Measurements from ENCODE around the gene STARD9. TPM values are rescaled to one million over a fixed set of nuclear protein-coding genes. Genes with fewer than 3 reads are reported as not detected.
"Not testable (repeated sequence)": the region's sequence is repeated elsewhere in the genome, so short reads cannot be mapped to it uniquely, and the experiment has no call there.

The STARD9 gene
- total RNA-seq, 1 donor from 2014 or later = 35.1 TPM

DNA sequence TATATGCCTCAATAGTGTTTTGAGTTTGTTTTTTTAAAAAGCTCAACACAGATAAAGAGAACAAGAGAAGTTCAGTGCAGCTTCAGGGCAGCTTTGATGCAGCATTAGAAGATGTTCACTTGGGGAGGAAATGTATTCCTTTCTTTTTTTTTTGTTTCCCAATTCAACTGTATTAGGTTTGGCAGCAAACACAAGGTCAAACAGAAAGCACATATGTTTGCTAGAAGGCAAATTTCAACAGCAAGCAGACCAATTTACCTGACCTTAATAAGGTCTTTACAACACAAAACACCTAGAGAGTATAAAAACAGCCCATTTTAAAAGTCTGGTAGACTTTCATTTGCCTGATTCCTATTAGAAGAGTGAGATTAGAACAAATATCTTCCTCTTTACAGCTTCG, 168.8 kb downstream of the STARD9 start:
- no peak for DNase-seq (ENCODE audit: extremely low spot score in 2 of 2)

DNA sequence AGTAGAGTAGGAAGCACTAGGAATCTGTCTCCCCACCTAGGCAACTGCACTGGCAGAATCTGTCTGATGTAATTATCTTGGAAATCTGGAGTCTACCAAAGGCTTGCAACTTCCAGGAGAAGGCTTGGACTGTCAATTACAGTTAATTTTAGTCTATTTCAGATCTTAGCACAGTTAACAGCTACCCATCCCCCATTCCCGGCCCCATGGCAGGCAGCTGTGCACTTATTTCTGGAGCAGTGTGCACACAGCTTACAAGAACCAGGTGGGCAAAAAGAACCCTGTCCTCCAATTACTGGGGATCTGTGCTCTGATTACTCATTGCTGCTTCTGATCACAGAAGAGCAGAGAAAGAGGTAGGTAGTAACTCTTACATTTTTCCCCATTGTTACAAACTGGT, 173.9 kb downstream of the STARD9 start:
- H3K4me3 ChIP-seq = no peak overlapping the region
- intact Hi-C loops (cut with DNase I) = no loop called here
- H3K27me3 ChIP-seq = no peaks in the 10 kb centered on the region
- H3K36me3 ChIP-seq = peaks cover 0 to 26% of the 10 kb centered on the region in 2 donors
- TF ChIP-seq POLR2A (IDR thresholded peaks at IDR 0.05) = no peak
- no peak for TF ChIP-seq POLR2AphosphoS5 (IDR thresholded peaks at IDR 0.05; ENCODE audit: insufficient read depth in 1 of 2, low read depth in 1 of 2)
- TF ChIP-seq, protein P1, sequence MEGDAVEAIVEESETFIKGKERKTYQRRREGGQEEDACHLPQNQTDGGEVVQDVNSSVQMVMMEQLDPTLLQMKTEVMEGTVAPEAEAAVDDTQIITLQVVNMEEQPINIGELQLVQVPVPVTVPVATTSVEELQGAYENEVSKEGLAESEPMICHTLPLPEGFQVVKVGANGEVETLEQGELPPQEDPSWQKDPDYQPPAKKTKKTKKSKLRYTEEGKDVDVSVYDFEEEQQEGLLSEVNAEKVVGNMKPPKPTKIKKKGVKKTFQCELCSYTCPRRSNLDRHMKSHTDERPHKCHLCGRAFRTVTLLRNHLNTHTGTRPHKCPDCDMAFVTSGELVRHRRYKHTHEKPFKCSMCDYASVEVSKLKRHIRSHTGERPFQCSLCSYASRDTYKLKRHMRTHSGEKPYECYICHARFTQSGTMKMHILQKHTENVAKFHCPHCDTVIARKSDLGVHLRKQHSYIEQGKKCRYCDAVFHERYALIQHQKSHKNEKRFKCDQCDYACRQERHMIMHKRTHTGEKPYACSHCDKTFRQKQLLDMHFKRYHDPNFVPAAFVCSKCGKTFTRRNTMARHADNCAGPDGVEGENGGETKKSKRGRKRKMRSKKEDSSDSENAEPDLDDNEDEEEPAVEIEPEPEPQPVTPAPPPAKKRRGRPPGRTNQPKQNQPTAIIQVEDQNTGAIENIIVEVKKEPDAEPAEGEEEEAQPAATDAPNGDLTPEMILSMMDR (IDR thresholded peaks at IDR 0.05) = no peak
- DNase-seq (ENCODE audit: extremely low spot score in 2 of 2) = no peak
- no peak overlapping the region for H3K27ac ChIP-seq
- H3K4me1 ChIP-seq = no peaks in the 10 kb centered on the region
- H3K9me3 ChIP-seq = peaks cover 6% of the 10 kb centered on the region

More for the DNA sequence above, 168.8 kb downstream of the STARD9 start:
- Histone ChIP-seq H3K36me3 (peaks cover 0 to 8% of the 10 kb centered on the region in 2 donors), H3K4me3 (no peak overlapping the region), H3K4me1 (no peaks in the 10 kb centered on the region), H3K27ac (no peak overlapping the region), H3K27me3 (no peaks in the 10 kb centered on the region), H3K9me3 (no peaks in the 10 kb centered on the region)
- intact Hi-C loops (cut with DNase I) = no loop called here
- TF ChIP-seq, protein P1 (IDR thresholded peaks at IDR 0.05) = no peak
- TF ChIP-seq POLR2A (IDR thresholded peaks at IDR 0.05) = no peak

DNA sequence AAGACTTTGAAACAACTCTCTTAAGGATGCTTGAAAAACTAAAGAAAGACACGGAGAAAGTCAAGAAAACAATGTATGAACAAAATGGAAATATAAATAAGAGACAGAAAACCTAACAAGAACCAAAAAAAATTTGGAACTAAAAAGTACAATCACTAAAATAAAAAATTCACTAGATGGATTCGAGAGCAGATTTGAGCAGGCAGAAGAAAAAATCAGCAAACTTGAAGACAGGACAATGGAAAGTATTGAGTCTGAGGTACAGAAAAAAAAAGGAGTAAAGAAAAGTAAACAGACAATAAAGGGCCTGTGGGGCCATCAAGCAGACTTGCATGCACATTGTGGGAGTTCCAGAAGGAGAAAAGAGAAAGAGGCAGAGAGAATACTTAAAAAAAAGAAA, 174.9 kb downstream of the STARD9 start:
- Histone ChIP-seq H3K4me3 (no peak overlapping the region), H3K27me3 (no peaks in the 10 kb centered on the region), H3K36me3 (peaks cover 0 to 24% of the 10 kb centered on the region in 2 donors), H3K9me3 (peaks cover 6% of the 10 kb centered on the region), H3K4me1 (no peaks in the 10 kb centered on the region), H3K27ac (no peak overlapping the region)
- DNase-seq (ENCODE audit: extremely low spot score in 2 of 2) = no peak
- intact Hi-C loops (cut with DNase I) = no loop called here
- TF ChIP-seq POLR2A (IDR thresholded peaks at IDR 0.05) = no peak
- TF ChIP-seq, protein P1 (IDR thresholded peaks at IDR 0.05) = no peak
- TF ChIP-seq POLR2AphosphoS5 (IDR thresholded peaks at IDR 0.05; ENCODE audit: insufficient read depth in 1 of 2, low read depth in 1 of 2) = no peak

DNA sequence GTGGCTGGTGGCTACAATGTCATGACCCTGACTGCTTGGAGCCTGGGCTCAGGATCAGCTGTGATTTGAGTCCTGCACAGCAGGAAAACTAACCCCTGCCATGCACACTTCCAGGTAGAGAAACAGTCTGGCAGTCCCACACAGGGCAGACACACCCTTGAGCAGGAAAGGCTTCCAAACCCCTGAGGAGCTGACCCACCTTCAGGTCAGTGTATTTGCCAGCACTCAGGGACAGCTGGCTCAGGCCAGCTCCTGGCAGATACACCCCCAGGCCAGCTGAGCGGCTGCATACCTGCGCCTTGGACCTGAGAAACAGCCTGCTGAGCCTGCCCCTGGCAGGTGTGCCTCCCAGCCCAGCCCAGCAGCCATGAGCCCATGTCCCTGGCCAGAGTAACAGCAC, 183.7 kb downstream of the STARD9 start:
- Histone ChIP-seq H3K4me1 (no peaks in the 10 kb centered on the region), H3K9me3 (peaks cover 6% of the 10 kb centered on the region), H3K27ac (no peak overlapping the region), H3K27me3 (no peaks in the 10 kb centered on the region), H3K36me3 (peaks cover 0 to 7% of the 10 kb centered on the region in 2 donors), H3K4me3 (no peak overlapping the region)
- intact Hi-C loops (cut with DNase I) = no loop called here
- TF ChIP-seq, protein P1 (IDR thresholded peaks at IDR 0.05) = no peak
- TF ChIP-seq POLR2A (IDR thresholded peaks at IDR 0.05) (no peak), POLR2AphosphoS5 (IDR thresholded peaks at IDR 0.05; ENCODE audit: insufficient read depth in 1 of 2, low read depth in 1 of 2) (no peak)
- no peak for DNase-seq (ENCODE audit: extremely low spot score in 2 of 2)

DNA sequence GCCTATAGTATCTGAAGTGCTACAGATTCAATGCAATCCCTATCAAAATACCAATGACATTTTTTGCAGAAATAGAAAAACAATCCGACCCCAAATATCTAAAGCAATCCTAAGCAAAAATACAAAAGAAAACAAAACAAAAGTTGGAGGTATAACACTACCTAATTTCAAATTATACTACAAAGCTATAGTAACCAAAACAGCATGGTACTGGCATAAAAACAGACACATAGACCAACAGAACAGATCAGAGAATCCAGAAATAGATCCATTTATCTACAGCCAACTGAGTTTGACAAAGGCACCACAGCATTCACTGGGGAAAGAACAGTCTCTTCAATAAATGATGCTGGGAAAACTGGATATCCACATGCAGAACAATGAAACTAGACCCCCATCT, 185.4 kb downstream of the STARD9 start:
- Histone ChIP-seq H3K27ac (no peak overlapping the region), H3K4me3 (no peak overlapping the region), H3K36me3 (peaks cover 0 to 7% of the 10 kb centered on the region in 2 donors), H3K9me3 (peaks cover 6% of the 10 kb centered on the region), H3K4me1 (no peaks in the 10 kb centered on the region), H3K27me3 (no peaks in the 10 kb centered on the region)
- DNase-seq (ENCODE audit: extremely low spot score in 2 of 2) = no peak
- TF ChIP-seq POLR2AphosphoS5 (IDR thresholded peaks at IDR 0.05; ENCODE audit: insufficient read depth in 1 of 2, low read depth in 1 of 2) = no peak
- intact Hi-C loops (cut with DNase I) = no loop called here

DNA sequence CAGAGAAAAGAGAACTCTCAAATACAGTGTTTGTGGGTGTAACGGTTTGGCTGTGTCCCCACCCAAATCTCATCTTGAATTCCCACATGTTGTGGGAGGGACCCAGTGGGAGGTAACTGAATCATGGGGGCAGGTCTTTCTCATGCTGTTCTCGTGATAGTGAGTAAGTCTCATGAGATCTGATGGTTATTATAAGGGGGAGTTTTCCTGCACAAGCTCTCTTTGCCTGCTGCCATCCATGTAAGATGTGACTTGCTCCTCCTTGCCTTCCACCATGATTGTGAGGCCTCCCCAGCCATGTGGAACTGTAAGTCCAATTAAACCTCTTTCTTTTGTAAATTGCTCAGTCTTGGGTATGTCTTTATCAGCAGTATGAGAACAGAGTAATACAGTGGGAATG, 186.4 kb downstream of the STARD9 start:
- H3K4me1 ChIP-seq; H3K27me3 ChIP-seq; H3K27ac ChIP-seq; intact Hi-C loops (cut with DNase I); DNase-seq (ENCODE audit: extremely low spot score in 2 of 2); H3K4me3 ChIP-seq; H3K36me3 ChIP-seq; H3K9me3 ChIP-seq: not testable (repeated sequence)

DNA sequence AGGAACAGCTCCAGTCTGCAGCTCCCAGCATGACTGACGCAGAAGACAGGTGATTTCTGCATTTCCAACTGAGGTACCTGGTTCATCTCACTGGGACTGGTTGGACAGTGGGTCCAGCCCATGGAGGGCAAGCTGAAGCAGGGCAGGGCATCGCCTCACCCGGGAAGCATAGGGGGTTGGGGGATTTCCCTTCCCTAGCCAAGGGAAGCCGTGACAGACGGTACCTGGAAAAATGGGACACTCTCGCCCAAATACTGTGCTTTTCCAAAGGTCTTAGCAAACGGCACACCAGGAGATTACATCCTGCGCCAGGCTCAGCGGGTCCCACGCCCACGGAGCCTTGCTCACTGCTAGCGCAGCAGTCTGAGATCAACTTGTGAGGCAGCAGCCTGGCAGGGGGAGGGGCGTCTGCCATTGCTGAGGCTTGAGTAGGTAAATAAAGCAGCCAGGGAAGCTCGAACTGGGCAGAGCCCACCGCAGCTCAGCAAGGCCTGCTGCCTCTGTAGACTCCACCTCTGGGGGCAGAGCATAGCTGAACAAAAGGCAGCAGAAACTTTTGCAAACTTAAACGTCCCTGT, 188.8 kb downstream of the STARD9 start:
- H3K4me3 ChIP-seq; H3K4me1 ChIP-seq; H3K27me3 ChIP-seq; DNase-seq (ENCODE audit: extremely low spot score in 2 of 2); H3K27ac ChIP-seq; H3K36me3 ChIP-seq; H3K9me3 ChIP-seq; intact Hi-C loops (cut with DNase I): not testable (repeated sequence)

DNA sequence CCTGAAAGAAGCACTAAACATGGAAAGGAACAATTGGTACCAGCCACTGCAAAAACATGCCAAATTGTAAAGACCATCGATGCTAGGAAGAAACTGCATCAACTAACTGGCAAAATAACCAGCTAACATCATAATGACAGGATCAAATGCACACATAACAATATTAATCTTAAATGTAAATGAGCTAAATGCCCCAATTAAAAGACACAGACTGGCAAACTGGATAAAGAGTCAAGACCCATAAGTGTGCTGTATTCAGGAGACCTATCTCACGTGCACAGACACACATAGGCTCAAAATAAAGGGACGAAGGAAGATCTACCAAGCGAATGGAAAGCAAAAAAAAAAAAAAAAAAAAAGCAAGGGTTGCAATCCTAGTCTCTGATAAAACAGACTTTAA, 190.7 kb downstream of the STARD9 start:
- H3K27ac ChIP-seq; H3K36me3 ChIP-seq; H3K4me3 ChIP-seq; DNase-seq (ENCODE audit: extremely low spot score in 2 of 2); H3K4me1 ChIP-seq; H3K9me3 ChIP-seq; H3K27me3 ChIP-seq; intact Hi-C loops (cut with DNase I): not testable (repeated sequence)
